Fibroblast of skin of abdomen (primary cell): ENCODE measurements around the gene BCL2.

Source experiments
- DNase-seq: peaks from one replicate; pipeline ENCODE4 v3.0.0-alpha.2; 2013

Gene BCL2

GRCh38 chr18:63284827-63285733, 34.5 kb downstream of the BCL2 start:
- no peak for DNase-seq

- no peak for DNase-seq
These were observed 35.3 kb downstream of the BCL2 start for GRCh38 chr18:63284173-63284799.

GRCh38 chr18:63283305-63284094, 36.1 kb downstream of the BCL2 start:
- no peak for DNase-seq

GRCh38 chr18:63282793-63283192, 36.8 kb downstream of the BCL2 start:
- no peak for DNase-seq

- DNase-seq: no peak
These were observed 46.2 kb downstream of the BCL2 start for GRCh38 chr18:63273222-63273927.

GRCh38 chr18:63272638-63273037, 46.9 kb downstream of the BCL2 start:
- DNase-seq: no peak

GRCh38 chr18:63271881-63272299, 47.7 kb downstream of the BCL2 start:
- no peak for DNase-seq

- no peak for DNase-seq
These were observed 48.4 kb downstream of the BCL2 start for GRCh38 chr18:63271148-63271547.

- DNase-seq: peak; percentile 46
These were observed 51.4 kb downstream of the BCL2 start for GRCh38 chr18:63267975-63268721.

GRCh38 chr18:63266888-63267790, 52.4 kb downstream of the BCL2 start:
- no peak for DNase-seq

GRCh38 chr18:63265326-63265725, 54.2 kb downstream of the BCL2 start:
- DNase-seq: no peak

- DNase-seq: no peak
These were observed 54.7 kb downstream of the BCL2 start for GRCh38 chr18:63264871-63265270.

GRCh38 chr18:63263444-63263843, 56.1 kb downstream of the BCL2 start:
- no peak for DNase-seq

- no peak for DNase-seq
These were observed 56.9 kb downstream of the BCL2 start for GRCh38 chr18:63262369-63263335.

- no peak for DNase-seq
These were observed 58.5 kb downstream of the BCL2 start for GRCh38 chr18:63261029-63261428.

GRCh38 chr18:63260380-63260754, 59.2 kb downstream of the BCL2 start:
- DNase-seq: no peak

- DNase-seq: no peak
These were observed 59.8 kb downstream of the BCL2 start for GRCh38 chr18:63259567-63260379.

GRCh38 chr18:63258749-63259566, 60.6 kb downstream of the BCL2 start:
- DNase-seq: no peak
